GM12864 (cell line): ENCODE data around the gene CRB1.

Source experiments
- DNase-seq: peaks from one replicate; pipeline ENCODE4 v3.0.0-alpha.2; 2011; ENCODE audit warnings: low read depth
- H3K4me3 ChIP-seq: 2 replicates; pipeline ENCODE4 v1.5.1; 2011; ENCODE audit warnings: mild to moderate bottlenecking, low read depth, low read length, control low read depth
- TF ChIP-seq, protein P1 (sequence below): IDR thresholded peaks from 2 replicates; pipeline ENCODE4 v1.5.1; 2011; ENCODE audit warnings: low read depth, mild to moderate bottlenecking, moderate library complexity, low read length, control low read depth, inconsistent platforms; ENCODE audit errors: missing control alignments

The CRB1 gene

DNA sequence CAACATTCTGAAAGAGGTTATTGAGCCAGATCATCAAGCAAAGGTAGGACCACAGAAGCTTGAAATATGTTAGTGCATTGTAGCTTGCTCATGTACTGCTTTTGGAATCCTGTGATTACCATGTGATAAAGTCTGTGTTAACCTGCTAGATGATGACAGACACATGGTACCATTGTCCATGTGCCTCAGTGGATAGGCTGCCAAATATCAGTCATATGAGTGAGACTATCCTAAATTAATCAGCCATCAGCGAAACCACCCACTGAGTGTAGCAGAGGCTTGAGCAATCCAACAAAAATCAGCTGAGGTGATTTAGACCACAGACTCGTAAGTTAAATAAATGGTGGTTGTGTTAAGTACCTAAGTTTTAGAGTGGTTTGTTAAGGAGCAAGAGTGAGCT lies 32.7 kb upstream of the CRB1 start:
- H3K4me3 ChIP-seq: no peak overlapping the region
- TF ChIP-seq, protein P1, sequence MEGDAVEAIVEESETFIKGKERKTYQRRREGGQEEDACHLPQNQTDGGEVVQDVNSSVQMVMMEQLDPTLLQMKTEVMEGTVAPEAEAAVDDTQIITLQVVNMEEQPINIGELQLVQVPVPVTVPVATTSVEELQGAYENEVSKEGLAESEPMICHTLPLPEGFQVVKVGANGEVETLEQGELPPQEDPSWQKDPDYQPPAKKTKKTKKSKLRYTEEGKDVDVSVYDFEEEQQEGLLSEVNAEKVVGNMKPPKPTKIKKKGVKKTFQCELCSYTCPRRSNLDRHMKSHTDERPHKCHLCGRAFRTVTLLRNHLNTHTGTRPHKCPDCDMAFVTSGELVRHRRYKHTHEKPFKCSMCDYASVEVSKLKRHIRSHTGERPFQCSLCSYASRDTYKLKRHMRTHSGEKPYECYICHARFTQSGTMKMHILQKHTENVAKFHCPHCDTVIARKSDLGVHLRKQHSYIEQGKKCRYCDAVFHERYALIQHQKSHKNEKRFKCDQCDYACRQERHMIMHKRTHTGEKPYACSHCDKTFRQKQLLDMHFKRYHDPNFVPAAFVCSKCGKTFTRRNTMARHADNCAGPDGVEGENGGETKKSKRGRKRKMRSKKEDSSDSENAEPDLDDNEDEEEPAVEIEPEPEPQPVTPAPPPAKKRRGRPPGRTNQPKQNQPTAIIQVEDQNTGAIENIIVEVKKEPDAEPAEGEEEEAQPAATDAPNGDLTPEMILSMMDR: no peak
- DNase-seq: no peak

DNA sequence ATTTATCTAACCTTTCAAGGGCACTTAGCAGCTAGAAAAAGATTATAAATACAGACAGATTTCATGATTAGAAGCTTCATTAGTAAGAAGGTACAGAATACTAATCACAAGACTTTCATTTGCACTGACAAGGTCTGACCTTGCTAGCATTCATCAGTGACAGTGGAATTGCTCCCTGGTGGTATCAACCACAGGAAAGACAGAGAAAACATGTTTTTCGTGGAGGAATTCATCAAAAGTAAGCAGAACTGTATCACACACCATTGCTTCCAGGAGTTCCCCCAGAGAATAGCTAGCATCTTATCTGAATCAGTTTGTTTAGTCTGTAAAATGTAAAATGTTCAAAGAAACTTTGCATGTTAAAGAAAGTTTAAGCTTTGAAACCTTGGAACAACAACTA lies 20.6 kb upstream of the CRB1 start:
- TF ChIP-seq, protein P1: no peak
- no peak for DNase-seq
- no peak overlapping the region for H3K4me3 ChIP-seq

DNA sequence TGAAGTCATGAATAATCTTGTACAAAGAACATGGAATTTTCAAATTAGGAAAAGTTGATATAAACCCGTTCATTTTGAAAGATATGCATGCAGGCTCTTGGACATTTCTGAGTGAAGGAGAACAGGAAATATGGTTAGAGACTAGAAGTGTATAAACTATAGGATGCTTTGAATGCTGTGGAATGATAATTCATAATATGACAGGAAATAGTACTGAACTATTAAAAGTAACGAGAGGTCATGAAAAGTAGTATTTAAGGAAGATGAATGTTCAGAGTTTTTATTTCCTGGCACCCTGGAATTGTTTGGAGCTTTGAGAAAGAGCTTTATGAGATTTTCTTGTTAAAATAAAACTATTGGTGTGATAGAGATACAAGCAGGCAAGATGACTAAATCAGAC lies 18.7 kb upstream of the CRB1 start:
- TF ChIP-seq, protein P1: no peak
- no peak for DNase-seq
- H3K4me3 ChIP-seq: no peak overlapping the region

DNA sequence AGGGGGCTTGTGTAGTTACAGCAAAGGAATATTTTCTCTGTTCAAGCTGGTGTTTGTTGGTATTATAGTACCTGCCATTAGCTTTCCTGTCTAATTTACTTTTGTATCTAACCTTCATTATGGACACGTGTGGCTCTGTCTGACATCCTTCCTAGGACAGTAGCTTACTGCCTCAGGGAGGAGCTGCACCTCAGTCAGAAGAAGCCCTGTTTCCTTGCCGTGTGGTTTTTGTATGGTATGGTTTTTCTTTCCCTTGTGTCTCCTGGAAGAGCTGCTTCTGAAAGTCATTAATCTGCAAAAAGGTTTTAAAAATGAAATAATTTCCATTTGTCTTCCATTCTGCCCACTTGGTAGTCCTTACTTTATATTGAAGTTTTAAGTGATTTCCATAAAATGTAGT lies 17.4 kb upstream of the CRB1 start:
- DNase-seq: no peak
- TF ChIP-seq, protein P1: no peak
- H3K4me3 ChIP-seq: no peak overlapping the region

DNA sequence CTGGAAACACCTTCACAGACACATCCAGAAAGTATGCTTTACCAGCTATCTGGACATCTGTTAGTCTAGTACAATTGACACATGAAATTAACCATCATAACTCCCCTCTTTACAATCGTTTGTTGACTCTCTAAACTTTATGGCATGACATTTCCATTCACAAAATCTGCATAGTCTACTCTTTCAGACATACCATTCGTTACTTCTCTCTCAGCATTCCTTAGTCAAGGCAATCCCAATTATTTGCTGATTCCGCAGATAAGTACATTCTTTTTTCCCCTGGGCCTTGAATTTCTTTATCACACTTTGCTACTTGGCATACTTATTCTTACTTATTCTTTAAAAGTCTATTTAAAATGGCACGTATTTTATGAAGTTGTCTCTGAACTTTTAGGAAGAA lies 15.1 kb upstream of the CRB1 start:
- DNase-seq: no peak
- TF ChIP-seq, protein P1: no peak
- H3K4me3 ChIP-seq: no peak overlapping the region

DNA sequence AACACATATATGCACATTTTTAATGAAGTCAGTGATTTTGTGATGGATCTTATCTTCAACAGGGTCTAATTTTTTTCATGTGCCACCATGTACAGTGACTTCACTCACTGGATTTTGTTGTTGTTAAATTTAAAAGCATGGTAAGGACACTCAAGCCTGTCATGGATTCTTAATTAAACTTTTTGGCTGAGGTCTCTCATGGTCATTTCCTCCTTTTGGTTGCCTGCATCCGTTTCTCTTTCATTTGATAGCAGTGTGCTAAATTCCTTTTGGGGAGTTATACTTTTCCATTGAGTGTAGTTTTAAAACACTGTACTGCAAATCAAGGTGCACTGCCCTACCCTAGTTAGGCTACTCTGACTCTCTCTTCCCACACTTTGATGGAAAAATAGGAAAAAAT lies 13.2 kb upstream of the CRB1 start:
- no peak for DNase-seq
- TF ChIP-seq, protein P1: no peak
- no peak overlapping the region for H3K4me3 ChIP-seq

DNA sequence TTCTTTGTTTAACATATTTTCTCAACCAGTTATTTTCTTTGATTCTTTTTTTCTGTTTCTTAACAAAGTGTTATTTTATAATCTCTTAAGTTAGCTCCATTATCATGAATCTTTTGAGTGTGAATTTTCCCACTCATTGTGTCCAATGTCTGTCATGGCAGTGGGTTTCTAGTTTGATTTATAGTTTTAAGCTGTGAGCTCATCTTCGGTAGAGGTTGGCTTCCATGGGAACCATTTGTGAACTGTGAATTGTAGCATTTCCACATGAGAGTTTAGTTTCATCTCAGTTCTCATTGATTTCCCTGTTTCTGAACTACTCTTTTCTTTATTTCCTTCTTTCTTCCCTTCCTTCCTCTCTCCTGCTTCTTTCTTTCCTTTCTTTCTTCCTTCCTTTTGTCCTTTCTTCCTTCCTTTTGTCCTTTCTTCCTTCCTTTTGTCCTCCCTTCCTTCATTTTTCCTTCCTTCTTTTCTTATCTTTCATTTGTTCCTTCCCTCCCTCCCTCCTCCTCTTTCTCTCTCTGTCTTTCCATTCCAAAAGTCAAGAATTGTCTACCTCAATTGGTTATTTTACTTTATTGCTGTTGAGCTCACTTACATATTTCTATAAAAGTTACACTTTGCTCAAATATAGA lies 3.0 kb upstream of the CRB1 start:
- TF ChIP-seq, protein P1: no peak
- DNase-seq: no peak
- H3K4me3 ChIP-seq: no peak overlapping the region
